GDM1 (cell line): Measurements from ENCODE around the gene RPS6KA4.

Experiments
- DNase-seq: peaks from one replicate; lab custom pipeline; 2025; lab: John Stamatoyannopoulos, UW

RPS6KA4 gene

DNA sequence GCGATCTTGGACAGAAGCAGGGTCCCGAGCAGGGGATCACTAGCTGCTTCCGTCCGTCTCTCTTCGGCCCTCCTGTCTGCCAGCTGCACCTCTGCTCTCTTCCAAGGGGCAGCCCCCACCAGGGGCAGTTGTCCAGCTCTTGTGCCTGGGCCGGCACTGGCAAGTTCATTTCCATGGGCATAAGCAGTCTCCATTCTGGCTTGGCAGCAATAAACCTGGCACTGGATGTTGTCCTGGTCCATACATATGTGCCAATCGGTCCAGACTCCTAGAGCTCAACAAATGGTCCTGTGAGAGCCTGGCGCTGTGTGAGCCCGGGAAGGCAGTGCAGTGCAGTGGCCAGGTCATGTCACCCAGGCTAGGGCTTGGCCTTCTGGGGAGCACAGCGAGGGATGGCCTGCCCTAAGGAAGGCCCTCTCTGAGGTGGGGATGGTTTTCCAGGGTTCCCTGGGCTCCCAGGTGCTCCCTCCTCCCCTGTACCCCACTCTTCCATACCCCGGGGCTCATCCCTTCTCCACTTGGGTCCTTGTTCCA is 60.4 kb downstream of the RPS6KA4 start:
- no peak for DNase-seq

DNA sequence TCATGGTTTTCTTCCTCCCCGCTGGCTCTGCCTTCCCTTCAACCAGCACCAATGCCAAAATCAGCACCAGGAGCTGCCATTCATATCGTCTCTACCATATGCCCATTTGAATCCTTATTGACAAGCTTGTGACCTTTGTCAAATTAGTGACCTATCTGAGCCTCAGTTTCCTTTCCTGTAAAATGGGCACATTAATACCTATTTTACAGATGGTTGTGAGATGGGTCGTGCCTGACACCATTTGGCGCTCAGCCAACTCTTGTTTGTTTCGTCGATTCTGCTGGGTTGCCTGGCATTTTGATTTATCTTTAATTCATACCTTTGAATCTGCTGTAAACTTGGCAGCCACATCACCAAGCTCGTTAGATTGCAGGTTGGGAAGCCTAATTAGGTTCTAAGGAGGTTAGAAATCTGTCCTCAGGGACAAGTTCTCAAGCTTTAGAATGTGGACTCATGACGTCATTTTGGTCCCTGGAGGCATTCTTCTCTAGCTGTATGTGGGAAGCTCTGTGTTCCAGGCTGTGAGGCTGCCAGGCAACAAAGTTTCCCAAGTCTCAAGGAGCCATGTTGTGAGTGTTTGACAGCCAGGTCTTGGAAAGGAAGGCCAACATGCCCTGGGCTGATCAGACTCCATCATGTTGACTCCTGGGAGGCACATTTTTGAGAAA is 61.0 kb downstream of the RPS6KA4 start:
- no peak for DNase-seq
